Activated naive CD8-positive, alpha-beta T cell treated with anti-CD3 and anti-CD28 coated beads, Interleukin-2, amount 50 U/mL, for 24 hours (primary cell): ENCODE data around the gene MVB12B.

Experiments
- ATAC-seq: fragments of 150-1000 bp; cut with Tn5 transposase; one replicate; pipeline ENCODE4 v1.10.0; 2021
- DNase-seq: peaks from one replicate; pipeline ENCODE4 v3.0.0; 2021
- H3K27ac Mint-ChIP-seq: one replicate; pipeline ENCODE4 v1.8.0; 2021; ENCODE audit warnings: mild to moderate bottlenecking, mixed read lengths
- H3K27me3 Mint-ChIP-seq: one replicate; pipeline ENCODE4 v1.8.0; 2021; ENCODE audit warnings: mixed read lengths
- H3K36me3 Mint-ChIP-seq: one replicate; pipeline ENCODE4 v1.8.0; 2021; ENCODE audit warnings: low read depth, mixed read lengths
- H3K4me1 Mint-ChIP-seq: one replicate; pipeline ENCODE4 v1.8.0; 2021; ENCODE audit warnings: mixed read lengths
- H3K4me3 Mint-ChIP-seq: one replicate; pipeline ENCODE4 v1.8.0; 2021; ENCODE audit warnings: mild to moderate bottlenecking, moderate library complexity, mixed read lengths
- H3K9me3 Mint-ChIP-seq: one replicate; pipeline ENCODE4 v1.8.0; 2021; ENCODE audit warnings: mixed read lengths

The MVB12B gene

DNA sequence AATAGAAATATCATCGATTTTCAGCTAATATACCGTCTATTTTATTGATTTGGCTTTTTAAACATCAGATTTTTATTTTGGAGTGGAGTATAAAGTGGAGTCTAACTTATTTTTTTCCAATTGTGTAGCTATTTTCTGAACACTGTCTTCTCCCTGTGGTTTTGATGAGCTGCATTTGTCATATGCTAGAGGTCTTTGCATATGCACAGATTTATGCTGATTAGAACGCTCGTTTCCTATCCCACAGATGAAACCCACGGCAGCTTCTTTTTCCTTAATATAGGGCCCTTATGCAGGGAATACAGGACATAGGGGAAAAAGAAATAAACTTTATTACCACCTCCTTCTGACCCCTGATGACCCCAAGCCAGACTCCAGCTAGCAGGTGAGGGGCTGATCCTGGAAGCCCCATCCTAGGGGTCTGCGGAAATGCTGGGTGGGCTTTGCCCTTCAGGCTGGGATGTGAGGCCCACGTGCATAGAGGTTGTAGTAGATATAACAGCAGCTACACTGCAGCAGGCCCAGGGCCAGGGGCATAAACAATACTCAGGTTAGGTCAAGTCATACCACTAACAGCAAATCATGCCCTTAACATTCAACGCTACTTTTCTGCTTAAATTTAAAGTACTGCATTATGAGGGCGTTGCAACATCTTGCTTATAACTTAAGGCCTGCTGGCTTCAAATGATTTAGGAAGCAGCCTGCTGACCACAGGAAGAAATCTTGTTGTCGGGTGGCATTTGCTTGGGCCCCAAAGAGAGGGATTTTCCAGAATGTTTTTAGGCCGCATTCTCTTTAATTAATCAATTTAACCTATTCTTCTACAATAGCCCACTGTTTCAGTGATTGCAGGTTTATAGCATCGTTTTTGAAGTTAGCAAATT is 28.5 kb downstream of the MVB12B start:
- peaks cover 14% of the 10 kb centered on the region for H3K36me3 Mint-ChIP-seq
- H3K4me3 Mint-ChIP-seq: no peak overlapping the region
- peaks cover 14% of the 10 kb centered on the region for H3K9me3 Mint-ChIP-seq
- ATAC-seq: no peak
- no peak overlapping the region for H3K27ac Mint-ChIP-seq
- H3K27me3 Mint-ChIP-seq: no peaks in the 10 kb centered on the region
- DNase-seq: no peak
- H3K4me1 Mint-ChIP-seq: peaks cover 13% of the 10 kb centered on the region

DNA sequence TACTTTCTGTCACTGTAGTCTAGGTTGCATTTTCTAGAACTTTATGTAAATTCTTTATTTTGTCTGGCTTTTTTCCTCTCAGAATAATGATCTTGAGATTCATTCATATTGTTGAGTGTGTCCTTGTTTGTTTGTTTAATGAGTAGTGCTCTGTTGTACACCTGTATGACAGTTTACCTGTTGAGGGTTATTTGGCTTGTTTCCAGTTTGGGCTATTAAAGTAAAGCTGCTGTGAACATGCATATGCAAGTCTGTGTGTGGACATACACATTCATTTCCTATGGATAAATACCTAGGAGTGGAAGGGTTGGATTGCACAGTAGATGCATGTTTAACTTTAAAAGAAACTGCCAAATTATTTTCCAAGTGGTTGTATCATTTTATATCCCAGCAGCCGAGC is 30.4 kb downstream of the MVB12B start:
- peaks cover 19% of the 10 kb centered on the region for H3K36me3 Mint-ChIP-seq
- no peaks in the 10 kb centered on the region for H3K27me3 Mint-ChIP-seq
- H3K4me1 Mint-ChIP-seq: peaks cover 19% of the 10 kb centered on the region

DNA sequence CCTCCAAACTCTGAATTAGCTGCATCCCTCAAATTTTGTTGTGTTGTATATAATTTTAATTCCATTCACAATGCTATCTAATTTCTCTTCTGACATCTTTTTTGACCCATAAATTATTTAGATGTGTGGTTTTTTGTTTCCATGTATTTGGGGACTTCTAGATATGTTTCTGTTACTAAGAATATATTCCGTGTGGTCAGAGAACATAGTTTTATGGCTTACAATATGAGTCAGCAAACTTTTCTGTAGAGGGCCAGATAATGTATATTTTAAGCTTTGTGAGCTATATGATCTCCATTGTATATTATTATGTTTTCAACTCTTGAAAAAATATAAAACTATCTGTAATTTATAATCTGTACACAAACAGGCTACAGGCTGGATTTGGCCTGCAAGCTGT is 33.4 kb downstream of the MVB12B start:
- H3K4me1 Mint-ChIP-seq: peaks cover 15% of the 10 kb centered on the region
- H3K36me3 Mint-ChIP-seq: peaks cover 32% of the 10 kb centered on the region
- H3K4me3 Mint-ChIP-seq: no peak overlapping the region
- no peak overlapping the region for H3K27ac Mint-ChIP-seq
- DNase-seq (no peak), ATAC-seq (no peak)
- H3K27me3 Mint-ChIP-seq: no peaks in the 10 kb centered on the region
- peaks cover 33% of the 10 kb centered on the region for H3K9me3 Mint-ChIP-seq

More for the DNA sequence above, 30.4 kb downstream of the MVB12B start:
- DNase-seq: no peak
- Mint-ChIP-seq H3K27ac (no peak overlapping the region), H3K9me3 (peaks cover 22% of the 10 kb centered on the region), H3K4me3 (no peak overlapping the region)
- ATAC-seq: no peak

GRCh38 chr9:126361810-126362238 is 35.2 kb downstream of the MVB12B start:
- Mint-ChIP-seq H3K27me3 (no peaks in the 10 kb centered on the region), H3K27ac (no peak overlapping the region), H3K4me3 (no peak overlapping the region), H3K9me3 (peaks cover 33% of the 10 kb centered on the region), H3K36me3 (peaks cover 32% of the 10 kb centered on the region), H3K4me1 (peaks cover 11% of the 10 kb centered on the region)
- ATAC-seq (no peak), DNase-seq (no peak)

GRCh38 chr9:126363250-126363649 is 36.6 kb downstream of the MVB12B start:
- peaks cover 32% of the 10 kb centered on the region for H3K36me3 Mint-ChIP-seq
- H3K27me3 Mint-ChIP-seq: no peaks in the 10 kb centered on the region
- H3K27ac Mint-ChIP-seq: no peak overlapping the region
- peaks cover 11% of the 10 kb centered on the region for H3K4me1 Mint-ChIP-seq
- peaks cover 33% of the 10 kb centered on the region for H3K9me3 Mint-ChIP-seq
- no peak for ATAC-seq
- DNase-seq: no peak
- H3K4me3 Mint-ChIP-seq: no peak overlapping the region

DNA sequence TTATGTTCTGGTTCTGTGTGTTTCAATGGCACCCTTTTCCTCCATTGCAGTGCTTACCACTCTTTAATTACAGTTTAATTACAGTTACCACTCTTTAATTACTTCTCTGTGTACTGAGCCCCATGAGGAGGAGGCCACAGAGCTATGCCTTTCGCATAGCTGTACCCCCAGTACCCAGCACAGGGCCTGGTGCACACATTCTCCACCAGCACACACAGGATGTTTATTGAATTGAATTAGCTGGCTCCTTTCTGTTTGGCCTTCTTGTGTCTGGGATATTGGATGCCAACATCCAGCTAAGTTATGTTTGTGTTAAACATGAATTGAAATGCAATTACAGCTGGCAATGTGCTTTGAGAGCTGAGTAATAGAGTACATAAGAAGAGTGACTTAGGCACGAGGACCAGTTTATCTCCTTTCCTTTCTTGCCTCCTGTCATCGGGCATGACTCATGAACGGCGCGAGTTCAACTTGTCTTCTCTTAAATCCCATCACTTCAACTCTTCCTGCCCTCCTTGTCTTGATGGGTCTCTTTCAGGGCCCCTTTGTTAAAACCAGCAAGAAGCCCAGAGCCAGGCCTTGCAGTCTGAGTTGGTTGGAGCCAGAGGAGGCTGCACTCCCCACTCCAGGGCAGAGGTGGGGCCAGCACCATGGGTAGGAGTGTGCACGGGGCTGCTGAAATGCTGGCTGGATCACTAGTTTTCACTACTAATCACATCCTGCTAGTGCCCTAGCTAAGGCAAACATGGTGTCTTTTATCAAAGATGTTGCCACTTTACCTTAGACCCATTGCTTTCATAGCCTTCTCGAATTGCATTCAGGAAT is 37.4 kb downstream of the MVB12B start:
- ATAC-seq: no peak
- peaks cover 11% of the 10 kb centered on the region for H3K4me1 Mint-ChIP-seq

DNA sequence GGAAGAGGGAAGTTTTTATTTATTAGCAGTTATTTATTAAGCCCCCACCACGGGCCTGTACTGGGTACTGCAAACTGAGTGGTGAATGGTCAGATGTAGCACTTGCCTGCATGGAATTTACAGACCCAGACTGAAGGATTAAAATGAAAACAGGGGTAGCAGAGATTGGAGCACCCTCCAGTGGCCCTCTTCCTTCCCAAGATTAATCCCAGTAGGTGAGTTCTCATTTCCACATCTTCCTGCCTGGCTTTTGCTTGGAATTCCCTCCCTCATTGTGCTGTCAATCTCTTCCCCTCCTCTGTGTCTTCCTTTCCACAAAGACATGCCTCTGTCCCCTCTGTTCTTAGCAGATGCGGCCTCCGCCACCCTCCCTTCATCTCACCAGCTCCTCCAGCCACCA is 39.2 kb downstream of the MVB12B start:
- Mint-ChIP-seq H3K4me3 (no peak overlapping the region), H3K36me3 (peaks cover 20% of the 10 kb centered on the region), H3K4me1 (peaks cover under 1% of the 10 kb centered on the region), H3K27me3 (no peaks in the 10 kb centered on the region), H3K27ac (no peak overlapping the region), H3K9me3 (peaks cover 19% of the 10 kb centered on the region)
- no peak for DNase-seq
- ATAC-seq: no peak

More for the DNA sequence above, 37.4 kb downstream of the MVB12B start:
- H3K4me3 Mint-ChIP-seq: no peak overlapping the region
- peaks cover 32% of the 10 kb centered on the region for H3K36me3 Mint-ChIP-seq
- H3K9me3 Mint-ChIP-seq: peaks cover 33% of the 10 kb centered on the region
- no peaks in the 10 kb centered on the region for H3K27me3 Mint-ChIP-seq
- no peak for DNase-seq
- H3K27ac Mint-ChIP-seq: no peak overlapping the region

GRCh38 chr9:126366366-126367011 is 39.9 kb downstream of the MVB12B start:
- ATAC-seq: no peak
- Mint-ChIP-seq H3K36me3 (peaks cover 17% of the 10 kb centered on the region), H3K4me3 (no peak overlapping the region), H3K27me3 (no peaks in the 10 kb centered on the region), H3K27ac (no peak overlapping the region), H3K4me1 (no peaks in the 10 kb centered on the region), H3K9me3 (peaks cover 14% of the 10 kb centered on the region)
- DNase-seq: no peak

DNA sequence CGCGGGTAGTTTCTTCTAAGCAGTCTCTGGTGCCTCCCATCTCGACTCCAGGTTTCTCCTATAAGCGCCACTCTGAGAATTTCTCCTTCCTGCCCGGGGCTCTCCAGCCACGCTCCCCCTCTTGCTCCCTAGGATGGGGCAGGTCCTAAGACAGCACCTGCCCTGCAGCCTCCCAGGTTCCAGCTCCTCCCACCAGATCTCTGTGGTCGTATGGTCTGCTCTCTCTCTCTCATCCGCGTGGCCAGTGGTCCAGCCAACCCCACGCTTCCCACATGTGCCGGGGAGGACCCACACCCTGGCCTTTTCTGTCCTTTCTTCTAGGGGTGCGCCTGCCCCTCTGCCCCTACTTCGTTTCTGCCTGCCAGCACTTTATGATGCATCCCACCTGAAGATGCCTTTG is 40.5 kb downstream of the MVB12B start:
- Mint-ChIP-seq H3K4me1 (peaks cover 1% of the 10 kb centered on the region), H3K36me3 (peaks cover 13% of the 10 kb centered on the region), H3K4me3 (no peak overlapping the region), H3K27ac (no peak overlapping the region), H3K27me3 (no peaks in the 10 kb centered on the region), H3K9me3 (peaks cover 10% of the 10 kb centered on the region)
- DNase-seq (no peak), ATAC-seq (no peak)

- ATAC-seq (no peak), DNase-seq (no peak)
- Mint-ChIP-seq H3K27me3 (no peaks in the 10 kb centered on the region), H3K36me3 (peaks cover 10% of the 10 kb centered on the region), H3K4me1 (peaks cover 4% of the 10 kb centered on the region), H3K27ac (no peak overlapping the region), H3K4me3 (no peak overlapping the region), H3K9me3 (peaks cover 5% of the 10 kb centered on the region)
These were observed 41.0 kb downstream of the MVB12B start for GRCh38 chr9:126367616-126368015.

DNA sequence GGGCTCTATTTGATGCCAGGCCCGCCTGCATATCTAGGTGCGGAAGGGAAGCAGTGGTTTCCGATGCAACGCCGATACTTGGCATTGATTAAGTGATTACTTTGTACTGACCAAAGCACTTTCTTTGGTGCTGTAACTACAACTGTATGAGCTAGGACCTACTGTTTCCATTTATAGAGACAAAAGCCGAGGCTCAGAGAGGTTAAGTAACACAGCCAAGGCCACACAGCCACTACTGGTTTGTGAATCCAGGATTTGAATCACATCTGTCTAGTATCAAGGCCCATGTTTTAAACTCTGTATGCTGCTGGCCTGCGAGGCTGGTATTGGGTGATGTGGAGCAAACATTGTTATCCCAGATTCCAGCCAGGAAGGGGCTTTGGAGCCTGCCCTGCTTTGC is 41.4 kb downstream of the MVB12B start:
- peaks cover 6% of the 10 kb centered on the region for H3K4me1 Mint-ChIP-seq
- H3K9me3 Mint-ChIP-seq: peaks cover 5% of the 10 kb centered on the region
- H3K4me3 Mint-ChIP-seq: no peak overlapping the region
- H3K27ac Mint-ChIP-seq: no peak overlapping the region
- no peaks in the 10 kb centered on the region for H3K27me3 Mint-ChIP-seq
- no peak for DNase-seq
- peaks cover 12% of the 10 kb centered on the region for H3K36me3 Mint-ChIP-seq
- no peak for ATAC-seq

DNA sequence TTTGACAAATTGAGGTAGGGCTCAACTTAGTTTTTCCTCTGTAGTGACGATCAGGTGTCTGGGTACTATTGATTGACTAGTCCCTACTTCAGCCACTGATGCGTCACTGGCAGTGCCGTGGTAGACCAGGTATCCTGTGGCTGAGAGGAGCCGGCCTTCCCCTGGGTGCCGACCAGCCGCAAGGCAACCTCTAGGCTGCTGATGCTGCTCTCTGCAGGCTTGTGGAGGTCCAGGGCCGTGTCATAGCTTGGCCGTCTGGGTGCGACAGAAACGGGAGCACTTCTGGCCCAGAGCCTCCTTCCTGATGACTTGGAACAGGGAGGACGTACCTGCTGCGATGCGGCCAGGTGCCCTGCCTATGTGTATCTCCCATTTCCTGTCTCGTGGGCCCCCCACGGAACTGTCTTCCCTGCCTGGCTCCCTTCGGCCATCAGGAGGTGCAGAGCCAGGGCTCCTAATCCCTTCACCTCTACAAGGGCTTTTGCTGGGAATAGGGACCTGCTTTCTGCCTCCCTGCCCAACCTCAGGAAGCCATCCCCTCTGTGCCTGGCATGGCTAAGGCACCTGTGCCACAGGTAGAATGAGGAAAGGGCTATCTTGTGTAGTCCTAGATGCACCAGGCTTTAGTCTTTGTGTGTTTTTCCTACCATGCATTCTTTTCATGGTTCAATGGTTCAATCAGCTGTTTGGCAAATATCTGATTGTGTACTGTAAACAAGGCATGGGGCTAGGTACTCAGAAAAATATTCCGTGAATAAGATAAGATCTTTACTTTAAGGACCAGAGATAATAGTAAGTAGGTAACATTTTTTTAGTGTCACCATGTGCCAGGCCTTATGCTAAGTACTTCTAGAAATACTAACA is 44.6 kb downstream of the MVB12B start:
- H3K4me1 Mint-ChIP-seq: peaks cover 19% of the 10 kb centered on the region
- ATAC-seq (no peak), DNase-seq (no peak)
- no peaks in the 10 kb centered on the region for H3K9me3 Mint-ChIP-seq
- no peak overlapping the region for H3K27ac Mint-ChIP-seq
- no peaks in the 10 kb centered on the region for H3K27me3 Mint-ChIP-seq
- H3K4me3 Mint-ChIP-seq: no peak overlapping the region
- H3K36me3 Mint-ChIP-seq: peaks cover 1% of the 10 kb centered on the region

- H3K27ac Mint-ChIP-seq: no peak overlapping the region
- no peak for ATAC-seq
- H3K9me3 Mint-ChIP-seq: no peaks in the 10 kb centered on the region
- peaks cover 1% of the 10 kb centered on the region for H3K36me3 Mint-ChIP-seq
- no peaks in the 10 kb centered on the region for H3K27me3 Mint-ChIP-seq
- no peak for DNase-seq
- H3K4me1 Mint-ChIP-seq: peaks cover 19% of the 10 kb centered on the region
- no peak overlapping the region for H3K4me3 Mint-ChIP-seq
These were observed 46.1 kb downstream of the MVB12B start for GRCh38 chr9:126372716-126373115.

DNA sequence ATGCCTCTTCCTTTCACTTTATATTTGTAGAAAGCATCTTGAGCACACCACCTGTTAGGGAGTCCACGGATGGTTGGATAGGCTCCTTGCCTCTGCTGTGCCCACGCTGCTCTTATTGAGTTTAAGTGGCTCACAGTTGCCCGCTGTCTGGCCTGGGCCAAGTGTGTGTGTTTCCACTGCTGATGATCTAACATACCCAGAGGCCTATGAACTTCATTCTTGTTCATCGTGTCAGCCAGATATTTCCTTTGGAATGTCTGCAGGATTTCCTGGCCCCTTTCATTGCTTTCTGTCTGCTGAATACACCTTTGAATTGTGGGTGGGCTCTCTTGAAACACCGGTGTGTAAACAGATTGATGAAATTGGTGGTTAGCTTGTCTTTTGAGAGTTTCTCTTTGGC is 46.6 kb downstream of the MVB12B start:
- Mint-ChIP-seq H3K27me3 (no peaks in the 10 kb centered on the region), H3K27ac (no peak overlapping the region)
- no peak for ATAC-seq

More for the DNA sequence above, 46.6 kb downstream of the MVB12B start:
- H3K4me3 Mint-ChIP-seq: no peak overlapping the region
- peaks cover 19% of the 10 kb centered on the region for H3K4me1 Mint-ChIP-seq
- H3K9me3 Mint-ChIP-seq: no peaks in the 10 kb centered on the region
- DNase-seq: no peak
- H3K36me3 Mint-ChIP-seq: peaks cover 1% of the 10 kb centered on the region
